IMR-90 (cell line): ENCODE data around the gene LPAR1.

Experiments used
- BHLHE40 ChIP-seq: fragments of 150-350 bp; IDR thresholded peaks from 2 replicates; pipeline ENCODE4 v1.6.1; 2016; ENCODE audit warnings: mild to moderate bottlenecking, low read depth, low read length
- CEBPB ChIP-seq: IDR thresholded peaks from 2 replicates; pipeline ENCODE4 v1.6.1; 2012; ENCODE audit warnings: low read depth, low read length, improper control_type of control experiment
- CHD1 ChIP-seq: IDR thresholded peaks from 2 replicates; pipeline ENCODE4 v1.6.1; 2012; ENCODE audit warnings: low read depth, low read length, improper control_type of control experiment
- CTCF ChIP-seq: conservative IDR thresholded peaks from 2 replicates; pipeline ENCODE4 v1.5.1; 2012; ENCODE audit warnings: mild to moderate bottlenecking, low read depth, low read length, improper control_type of control experiment
- MAFK ChIP-seq: IDR thresholded peaks from 2 replicates; pipeline ENCODE4 v1.6.1; 2012; ENCODE audit warnings: low read depth, low read length, improper control_type of control experiment
- MXI1 ChIP-seq: IDR thresholded peaks from 2 replicates; pipeline ENCODE4 v1.6.1; 2012; ENCODE audit warnings: low read depth, mild to moderate bottlenecking, low read length, moderate library complexity, borderline replicate concordance
- POLR2A ChIP-seq: IDR thresholded peaks from 2 replicates; pipeline ENCODE4 v1.6.1; 2012; ENCODE audit warnings: mild to moderate bottlenecking, low read depth, low read length
- RCOR1 ChIP-seq: IDR thresholded peaks from 2 replicates; pipeline ENCODE4 v1.6.1; 2012; ENCODE audit warnings: mild to moderate bottlenecking, low read length, improper control_type of control experiment; ENCODE audit not compliant: insufficient replicate concordance
- USF2 ChIP-seq: fragments of 150-350 bp; IDR thresholded peaks from 2 replicates; pipeline ENCODE4 v1.6.1; 2017; ENCODE audit warnings: mild to moderate bottlenecking, antibody characterized with exemption, low read length, low read depth

- TF ChIP-seq CTCF (no peak), POLR2A (no peak), MXI1 (no peak), MAFK (no peak), BHLHE40 (no peak), RCOR1 (no peak), USF2 (no peak), CHD1 (no peak), CEBPB (no peak)
Observed at GRCh38 chr9:111076519-111076918, 38.2 kb upstream of the LPAR1 start.
